ENCODE measurements around the gene RPTOR. TPM values are rescaled to one million over a fixed set of nuclear protein-coding genes. Genes with fewer than 3 reads are reported as not detected.

Gene RPTOR
- total RNA-seq, 3 donors from 2014 or later, result 21.4 to 27.5 (median 23.6) TPM

GRCh38 chr17:80649672-80650330 lies 105.2 kb downstream of the RPTOR start:
- TF ChIP-seq POLR2AphosphoS5 (IDR thresholded peaks at IDR 0.05), result peak in 2 of 3 donors; percentile 16 to 67
- TF ChIP-seq CTCF (IDR thresholded peaks at IDR 0.05), result peak in 1 of 3 donors; percentile 14
- TF ChIP-seq POLR2A (IDR thresholded peaks at IDR 0.05), result no peak
- Histone ChIP-seq H3K4me3 (peak overlapping the region in 1 of 3 donors; percentile 21), H3K4me1 (no peaks in the 10 kb centered on the region), H3K27me3 (no peaks in the 10 kb centered on the region), H3K27ac (peak overlapping the region in 1 of 2 donors; percentile 69), H3K36me3 (no peaks in the 10 kb centered on the region), H3K9me3 (peaks cover 0 to 4% of the 10 kb centered on the region in 2 donors)
- intact Hi-C loops (cut with DNase I; ENCODE audit: low total_unique reads), result no loop called here
- no peak for DNase-seq (ENCODE audit: low spot score in 2 of 2)

- intact Hi-C loops (cut with DNase I; ENCODE audit: low total_unique reads), result no loop called here
- Histone ChIP-seq H3K9me3 (peaks cover 0 to 4% of the 10 kb centered on the region in 2 donors), H3K27me3 (no peaks in the 10 kb centered on the region), H3K36me3 (no peaks in the 10 kb centered on the region), H3K4me3 (no peak overlapping the region), H3K27ac (peak overlapping the region in 1 of 2 donors; percentile 69), H3K4me1 (no peaks in the 10 kb centered on the region)
- TF ChIP-seq CTCF (IDR thresholded peaks at IDR 0.05) (no peak), POLR2A (IDR thresholded peaks at IDR 0.05) (no peak), POLR2AphosphoS5 (IDR thresholded peaks at IDR 0.05) (no peak)
- no peak for DNase-seq (ENCODE audit: low spot score in 2 of 2)
These were observed 105.7 kb downstream of the RPTOR start for GRCh38 chr17:80650331-80650672.

GRCh38 chr17:80650751-80651518 lies 106.3 kb downstream of the RPTOR start:
- Histone ChIP-seq H3K4me1 (no peaks in the 10 kb centered on the region), H3K9me3 (peaks cover 0 to 4% of the 10 kb centered on the region in 2 donors), H3K27ac (no peak overlapping the region), H3K4me3 (no peak overlapping the region), H3K27me3 (no peaks in the 10 kb centered on the region), H3K36me3 (no peaks in the 10 kb centered on the region)
- DNase-seq (ENCODE audit: low spot score in 2 of 2), result no peak
- TF ChIP-seq POLR2AphosphoS5 (IDR thresholded peaks at IDR 0.05), result no peak
- intact Hi-C loops (cut with DNase I; ENCODE audit: low total_unique reads), result no loop called here

GRCh38 chr17:80652756-80653330 lies 108.2 kb downstream of the RPTOR start:
- TF ChIP-seq POLR2A (IDR thresholded peaks at IDR 0.05), result no peak
- TF ChIP-seq POLR2AphosphoS5 (IDR thresholded peaks at IDR 0.05), result no peak
- no peak for DNase-seq (ENCODE audit: low spot score in 2 of 2)
- Histone ChIP-seq H3K36me3 (no peaks in the 10 kb centered on the region), H3K27ac (no peak overlapping the region), H3K4me1 (no peaks in the 10 kb centered on the region), H3K9me3 (peaks cover 10 to 13% of the 10 kb centered on the region in 2 donors), H3K4me3 (no peak overlapping the region), H3K27me3 (no peaks in the 10 kb centered on the region)
- intact Hi-C loops (cut with DNase I; ENCODE audit: low total_unique reads), result no loop called here

GRCh38 chr17:80653856-80654255 lies 109.2 kb downstream of the RPTOR start:
- Histone ChIP-seq H3K4me3 (no peak overlapping the region), H3K27ac (no peak overlapping the region), H3K27me3 (no peaks in the 10 kb centered on the region), H3K36me3 (no peaks in the 10 kb centered on the region), H3K9me3 (peaks cover 10 to 14% of the 10 kb centered on the region in 2 donors), H3K4me1 (no peaks in the 10 kb centered on the region)
- no peak for DNase-seq (ENCODE audit: low spot score in 2 of 2)
- intact Hi-C loops (cut with DNase I; ENCODE audit: low total_unique reads), result no loop called here
- TF ChIP-seq POLR2AphosphoS5 (IDR thresholded peaks at IDR 0.05), result no peak
- TF ChIP-seq POLR2A (IDR thresholded peaks at IDR 0.05), result no peak
- TF ChIP-seq CTCF (IDR thresholded peaks at IDR 0.05), result no peak

GRCh38 chr17:80655608-80656007 lies 111.0 kb downstream of the RPTOR start:
- intact Hi-C loops (cut with DNase I; ENCODE audit: low total_unique reads), result no loop called here
- Histone ChIP-seq H3K27me3 (no peaks in the 10 kb centered on the region), H3K27ac (no peak overlapping the region), H3K4me3 (no peak overlapping the region), H3K9me3 (peaks cover 10 to 14% of the 10 kb centered on the region in 2 donors), H3K4me1 (no peaks in the 10 kb centered on the region), H3K36me3 (no peaks in the 10 kb centered on the region)
- no peak for DNase-seq (ENCODE audit: low spot score in 2 of 2)
- TF ChIP-seq POLR2AphosphoS5 (IDR thresholded peaks at IDR 0.05) (no peak), POLR2A (IDR thresholded peaks at IDR 0.05) (no peak), CTCF (IDR thresholded peaks at IDR 0.05) (no peak)
